T-cell (primary cell): ENCODE measurements around the gene OR2T8. TPM values are rescaled to one million over a fixed set of nuclear protein-coding genes. Genes with fewer than 3 reads are reported as not detected.

Experiments
- ATAC-seq, 4 experiments: fragments of 200-7000 bp in 3 of 4; fragments of 150-1000 bp in 1 of 4; cut with Tn5 transposase; replicated peaks in 1 of 4; 1 replicate in 3 of 4; 2 replicates in 1 of 4; pipeline ENCODE4 v1.10.0; 2021; ENCODE audit warnings: moderate library complexity in 3 of 4, mild to moderate bottlenecking in 2 of 4, moderate number of reproducible peaks in 1 of 4
- CTCF ChIA-PET, 2 donors: fragments of 300-600 bp; sonication (Branson Sonifier 250); formaldehyde crosslinking; loops; one replicate each; lab custom pipeline; 2022; ENCODE audit warnings: antibody characterized with exemption in 2 of 2; lab: Charles Lee
- POLR2A ChIA-PET, 2 donors: fragments of 300-600 bp; sonication (Branson Sonifier 250); formaldehyde crosslinking; loops; one replicate each; lab custom pipeline; 2022; ENCODE audit warnings: antibody characterized with exemption in 2 of 2; lab: Charles Lee
- DNase-seq, 35 experiments: peaks; one replicate each; pipeline versions ENCODE4 v3.0.0 to v3.0.0-alpha.2; 2013 to 2023
- H3K27ac ChIP-seq: one replicate; pipeline ENCODE4 v1.5.1; 2013; ENCODE audit warnings: low read length
- H3K27me3 ChIP-seq, 2 experiments: replicated peaks in 1 of 2; 1 replicate in 1 of 2; 2 replicates in 1 of 2; pipeline versions ENCODE4 v1.6.1 to v1.7.0; 2013; ENCODE audit warnings: low read length in 1 of 2, mixed read lengths in 1 of 2; ENCODE audit not compliant: control insufficient read depth in 2 of 2, insufficient read depth in 2 of 2; ENCODE audit errors: extremely low read depth in 1 of 2
- H3K36me3 ChIP-seq, 2 donors: 1 replicate in 1 of 2; 2 replicates in 1 of 2; pipeline versions ENCODE4 v1.6.1 to v1.7.0; 2013; ENCODE audit warnings: low read length in 1 of 2; ENCODE audit not compliant: control insufficient read depth in 2 of 2, insufficient read depth in 1 of 2; ENCODE audit errors: extremely low read depth in 1 of 2
- H3K4me1 ChIP-seq, 2 experiments: 1 replicate in 1 of 2; 2 replicates in 1 of 2; pipeline versions ENCODE4 v1.6.1 to v1.7.0; 2013; ENCODE audit warnings: low read length in 2 of 2, mixed read lengths in 1 of 2; ENCODE audit not compliant: insufficient read depth in 2 of 2, control insufficient read depth in 1 of 2; ENCODE audit errors: extremely low read depth in 1 of 2
- H3K4me3 ChIP-seq, 2 donors: 1 replicate in 1 of 2; 2 replicates in 1 of 2; pipeline versions ENCODE4 v1.5.1 to v1.7.0; 2013; ENCODE audit warnings: mild to moderate bottlenecking in 2 of 2, low read length in 1 of 2, moderate library complexity in 1 of 2; ENCODE audit not compliant: control insufficient read depth in 1 of 2; ENCODE audit errors: extremely low read depth in 1 of 2
- H3K9me3 ChIP-seq: 2 replicates; pipeline ENCODE4 v1.7.0; 2013
- H3K27ac Mint-ChIP-seq, 2 donors: one replicate each; pipeline ENCODE4 v1.8.0; 2020 to 2021; ENCODE audit warnings: mild to moderate bottlenecking in 2 of 2, mixed read lengths in 2 of 2
- H3K27me3 Mint-ChIP-seq, 2 donors: one replicate each; pipeline ENCODE4 v1.8.0; 2021 to 2022; ENCODE audit warnings: mixed read lengths in 2 of 2
- H3K36me3 Mint-ChIP-seq: one replicate; pipeline ENCODE4 v1.8.0; 2021; ENCODE audit warnings: mixed read lengths
- H3K4me1 Mint-ChIP-seq, 3 donors: one replicate each; pipeline ENCODE4 v1.8.0; 2020 to 2022; ENCODE audit warnings: mixed read lengths in 3 of 3, mild to moderate bottlenecking in 1 of 3
- H3K4me3 Mint-ChIP-seq, 3 donors: one replicate each; pipeline ENCODE4 v1.8.0; 2020 to 2022; ENCODE audit warnings: mild to moderate bottlenecking in 3 of 3, mixed read lengths in 3 of 3, moderate library complexity in 3 of 3
- H3K9me3 Mint-ChIP-seq, 3 donors: one replicate each; pipeline ENCODE4 v1.8.0; 2020 to 2022; ENCODE audit warnings: mixed read lengths in 3 of 3
- WGBS: methylation state at CpG from one replicate; pipeline ENCODE4 v1.1.5; 2013; ENCODE audit warnings: missing lambda C conversion rate; ENCODE audit not compliant: insufficient coverage; 5-methylcytosine and 5-hydroxymethylcytosine counted together
- total RNA-seq, 35 experiments: library from RNA in 6 of 35; stranded (reverse) in 6 of 35; fragments of 120-200 nt in 1 of 35; gene quantifications; one replicate each; pipeline versions ENCODE4 v1.2.1 to v1.2.4 and lab custom pipeline; 2013 to 2026

The OR2T8 gene
- total RNA-seq, 5 donors from 2014 or later (not counting 1 experiment from before 2014, with no cell fraction given) = not detected

- Histone ChIP-seq H3K4me3 (no peak overlapping the region), H3K36me3 (no peaks in the 10 kb centered on the region), H3K9me3 (no peaks in the 10 kb centered on the region), H3K27me3 (no peaks in the 10 kb centered on the region), H3K4me1 (no peaks in the 10 kb centered on the region), H3K27ac (no peak overlapping the region)
- peaks cover 1 to 17% (median 4%) of the 10 kb centered on the region in 3 donors for H3K9me3 Mint-ChIP-seq
- DNase-seq = no peak
- no peaks in the 10 kb centered on the region for H3K36me3 Mint-ChIP-seq
- H3K27me3 Mint-ChIP-seq = no peaks in the 10 kb centered on the region
- 100% methylated on average over 3 of the region's 6 CpGs for WGBS
- POLR2A ChIA-PET = no interaction called here
- ATAC-seq = no peak
- CTCF ChIA-PET = interaction anchor here in 1 of 2 donors (0.8 kb wide), 1 partner anchor 58 kb away, joined by 3 read pairs; no protein-coding TSS in a partner anchor
- H3K4me3 Mint-ChIP-seq = no peak overlapping the region
- H3K4me1 Mint-ChIP-seq = no peaks in the 10 kb centered on the region
- H3K27ac Mint-ChIP-seq = no peak overlapping the region
Observed at GRCh38 chr1:247942624-247943023, 22.6 kb downstream of the OR2T8 start.

GRCh38 chr1:247948558-247948957 is 28.5 kb downstream of the OR2T8 start, which contains the start of gene OR2L8:
TSS of gene OR2L8 (plus strand) at chr1:247948858. CDS start at chr1:247948858, 0 bp downstream.
- H3K4me1 ChIP-seq = no peaks in the 10 kb centered on the region
- 100% methylated on average over 1 of the region's 3 CpGs for WGBS
- H3K36me3 ChIP-seq = no peaks in the 10 kb centered on the region
- ATAC-seq (no peak), DNase-seq (no peak)
- no peak within 1 kb of the TSS for H3K4me3 ChIP-seq
- H3K4me1 Mint-ChIP-seq = no peaks in the 10 kb centered on the region
- peaks cover 0 to 5% of the 10 kb centered on the region in 2 donors for H3K27me3 Mint-ChIP-seq
- H3K27ac ChIP-seq = no peak within 1 kb of the TSS
- H3K9me3 Mint-ChIP-seq = peaks cover 4 to 14% (median 6%) of the 10 kb centered on the region in 3 donors
- no peak within 1 kb of the TSS for H3K27ac Mint-ChIP-seq
- no peak within 1 kb of the TSS for H3K4me3 Mint-ChIP-seq
- CTCF ChIA-PET = no interaction called here
- no peaks in the 10 kb centered on the region for H3K36me3 Mint-ChIP-seq
- no peaks in the 10 kb centered on the region for H3K9me3 ChIP-seq
- no peaks in the 10 kb centered on the region for H3K27me3 ChIP-seq
- POLR2A ChIA-PET = no interaction called here

- Mint-ChIP-seq H3K27ac (no peak overlapping the region), H3K4me3 (no peak overlapping the region), H3K4me1 (no peaks in the 10 kb centered on the region), H3K9me3 (peaks cover 0 to 11% (median 5%) of the 10 kb centered on the region in 3 donors), H3K36me3 (no peaks in the 10 kb centered on the region), H3K27me3 (peaks cover 0 to 5% of the 10 kb centered on the region in 2 donors)
- ATAC-seq (no peak), DNase-seq (no peak)
- no peak overlapping the region for H3K27ac ChIP-seq
- H3K36me3 ChIP-seq = no peaks in the 10 kb centered on the region
- ChIA-PET POLR2A (no interaction called here), CTCF (no interaction called here)
- H3K27me3 ChIP-seq = no peaks in the 10 kb centered on the region
- H3K4me3 ChIP-seq = no peak overlapping the region
- whole genome bisulfite sequencing = no CpG with 5 or more reads among the region's 1 CpG
- no peaks in the 10 kb centered on the region for H3K9me3 ChIP-seq
- H3K4me1 ChIP-seq = no peaks in the 10 kb centered on the region
Observed at GRCh38 chr1:247953408-247953807, 33.4 kb downstream of the OR2T8 start.

GRCh38 chr1:247961791-247962190 is 41.7 kb downstream of the OR2T8 start:
- POLR2A ChIA-PET = no interaction called here
- H3K4me1 Mint-ChIP-seq = peaks cover 0 to 2% (median 0%) of the 10 kb centered on the region in 3 donors

DNA sequence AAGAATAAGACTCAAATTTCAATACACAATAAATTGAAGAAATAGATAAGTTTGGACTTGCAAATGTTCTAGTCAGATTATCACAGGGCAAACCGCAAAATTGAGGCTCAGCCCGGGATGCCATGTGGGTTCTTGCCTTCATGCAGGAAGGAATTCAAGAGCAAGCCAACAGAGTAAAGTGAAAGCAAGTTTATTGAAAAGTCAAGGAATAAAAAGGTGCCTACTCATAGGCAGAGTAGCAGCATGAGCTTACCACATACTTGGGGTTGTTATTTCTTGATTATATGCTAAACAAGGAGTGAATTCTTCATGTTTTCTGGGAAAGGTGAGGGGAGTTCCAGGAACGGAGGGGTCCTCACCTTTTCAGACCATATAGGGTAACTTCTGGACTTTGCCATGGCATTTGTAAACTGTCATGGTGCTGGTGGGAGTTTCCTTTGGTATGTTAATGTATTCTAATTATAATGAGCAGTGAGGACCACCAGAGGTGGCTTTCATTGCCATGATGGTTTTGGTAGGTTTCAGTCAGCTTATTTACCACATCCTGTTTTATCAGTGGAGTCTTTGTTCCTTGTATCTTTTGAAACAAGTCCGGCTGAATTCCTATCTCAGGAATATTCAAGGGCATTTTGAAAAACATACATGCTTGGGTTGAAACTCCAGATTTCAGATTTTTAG is 43.0 kb downstream of the OR2T8 start:
- 20% methylated on average over 2 of the region's 4 CpGs for WGBS
- Mint-ChIP-seq H3K4me1 (peaks cover 0 to 2% (median 0%) of the 10 kb centered on the region in 3 donors), H3K27me3 (no peaks in the 10 kb centered on the region), H3K27ac (no peak overlapping the region), H3K4me3 (no peak overlapping the region), H3K36me3 (no peaks in the 10 kb centered on the region), H3K9me3 (peaks cover 2 to 11% (median 5%) of the 10 kb centered on the region in 3 donors)
- ChIA-PET CTCF (no interaction called here), POLR2A (no interaction called here)
- ATAC-seq (no peak), DNase-seq (no peak)
- H3K4me3 ChIP-seq = no peak overlapping the region
- H3K9me3 ChIP-seq = no peaks in the 10 kb centered on the region
- H3K4me1 ChIP-seq = no peaks in the 10 kb centered on the region
- H3K27ac ChIP-seq = no peak overlapping the region
- H3K27me3 ChIP-seq = no peaks in the 10 kb centered on the region
- no peaks in the 10 kb centered on the region for H3K36me3 ChIP-seq

More at GRCh38 chr1:247961791-247962190, 41.7 kb downstream of the OR2T8 start:
- DNase-seq = no peak
- Mint-ChIP-seq H3K27me3 (no peaks in the 10 kb centered on the region), H3K36me3 (no peaks in the 10 kb centered on the region), H3K9me3 (peaks cover 8 to 11% (median 9%) of the 10 kb centered on the region in 3 donors), H3K4me3 (no peak overlapping the region), H3K27ac (no peak overlapping the region)
- Histone ChIP-seq H3K9me3 (no peaks in the 10 kb centered on the region), H3K4me3 (no peak overlapping the region), H3K27ac (no peak overlapping the region), H3K4me1 (no peaks in the 10 kb centered on the region), H3K27me3 (no peaks in the 10 kb centered on the region), H3K36me3 (no peaks in the 10 kb centered on the region)
- no CpG with 5 or more reads among the region's 3 CpGs for WGBS
- no peak for ATAC-seq
- CTCF ChIA-PET = no interaction called here

DNA sequence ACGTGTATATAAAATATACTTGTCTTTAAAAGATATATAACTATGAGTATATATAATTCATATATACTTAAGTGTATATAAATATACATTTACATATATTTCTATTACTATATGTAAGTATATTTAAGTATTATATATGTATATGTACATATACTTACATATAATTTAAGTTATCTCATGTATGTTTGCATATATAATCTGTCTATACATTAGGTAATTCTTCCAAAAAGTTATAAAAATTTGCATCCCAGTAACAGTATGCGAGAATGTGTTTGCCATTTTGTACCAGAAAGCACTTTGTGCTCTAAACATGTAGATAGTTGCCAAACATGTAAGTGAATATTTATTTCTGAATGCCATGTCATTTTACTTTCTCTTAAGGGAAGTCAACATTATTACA is 44.9 kb downstream of the OR2T8 start, which contains the start of gene OR2AK2:
Gene OR2AK2, plus strand, starts transcription at position 301 of the 400 bp plus-strand sequence. CDS start 144 bp downstream, outside the sequence.
- no peaks in the 10 kb centered on the region for H3K4me1 ChIP-seq
- no peak within 1 kb of the TSS for H3K27ac ChIP-seq
- no peak within 1 kb of the TSS for H3K4me3 ChIP-seq
- Mint-ChIP-seq H3K27ac (no peak within 1 kb of the TSS), H3K36me3 (no peaks in the 10 kb centered on the region), H3K4me3 (no peak within 1 kb of the TSS), H3K27me3 (no peaks in the 10 kb centered on the region), H3K9me3 (peaks cover 0 to 14% (median 5%) of the 10 kb centered on the region in 3 donors), H3K4me1 (peaks cover 0 to 2% (median 0%) of the 10 kb centered on the region in 3 donors)
- H3K36me3 ChIP-seq = no peaks in the 10 kb centered on the region
- no peaks in the 10 kb centered on the region for H3K9me3 ChIP-seq
- no peaks in the 10 kb centered on the region for H3K27me3 ChIP-seq
- WGBS = no CpG with 5 or more reads among the region's 2 CpGs
- no peak for ATAC-seq
- DNase-seq = no peak
- ChIA-PET CTCF (no interaction called here), POLR2A (no interaction called here)
